NCI-H526 (cell line): ENCODE measurements around the gene PLEKHH1.

ENCODE experiments used
- DNase-seq, 2 experiments: peaks; one replicate each; lab custom pipeline; 2025; lab: John Stamatoyannopoulos, UW

The PLEKHH1 gene

DNA sequence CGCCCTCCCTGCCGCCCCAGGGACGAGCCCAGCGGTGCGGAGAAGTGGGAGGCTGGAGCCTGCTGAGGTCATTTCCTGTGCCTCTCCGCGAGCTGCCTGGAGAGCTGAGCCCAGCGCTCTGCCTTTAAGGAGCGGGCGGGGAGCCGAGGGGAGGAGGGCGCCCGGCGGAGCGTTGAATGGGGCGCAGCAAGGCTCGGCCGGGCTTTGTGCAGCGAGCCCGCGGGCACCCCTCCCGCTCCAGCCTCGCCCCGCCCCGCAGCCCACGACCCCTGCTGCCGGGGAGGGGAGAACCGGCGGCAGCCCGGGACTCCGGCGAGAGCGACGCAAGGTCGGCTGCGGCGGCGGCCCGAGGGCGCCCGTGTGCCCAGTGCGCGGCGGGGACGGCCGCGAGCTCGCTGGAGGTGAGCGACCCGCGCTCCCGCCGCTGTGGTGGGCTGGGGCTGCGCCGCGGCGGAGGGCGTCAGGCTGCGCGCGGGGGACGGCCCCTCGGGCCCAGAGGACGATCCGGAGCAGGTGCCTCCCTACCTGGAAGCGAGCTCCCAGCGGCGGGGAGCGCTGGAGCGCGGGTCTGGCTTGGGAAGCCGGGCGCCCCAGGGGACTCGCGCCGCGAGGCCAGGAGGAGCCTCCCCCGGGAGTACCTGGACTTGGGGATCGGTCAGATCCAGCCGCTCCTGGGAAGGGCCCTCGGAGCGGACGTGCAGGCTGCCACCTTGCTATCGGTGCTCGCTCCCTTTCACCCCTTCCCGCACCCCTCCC is at the start of gene PLEKHH1:
TSS of gene PLEKHH1 (plus strand) at position 293 of the 756 bp plus-strand sequence. CDS start 8,578 bp downstream, outside the sequence.
- DNase-seq = peak; percentile 52 to 87

- no peak for DNase-seq
Measured at GRCh38 chr14:67483579-67484285, 49.4 kb upstream of the PLEKHH1 start.

GRCh38 chr14:67485501-67486095 is 47.5 kb upstream of the PLEKHH1 start:
- DNase-seq = no peak

- DNase-seq = no peak
Measured at GRCh38 chr14:67486890-67487289, 46.2 kb upstream of the PLEKHH1 start.

DNA sequence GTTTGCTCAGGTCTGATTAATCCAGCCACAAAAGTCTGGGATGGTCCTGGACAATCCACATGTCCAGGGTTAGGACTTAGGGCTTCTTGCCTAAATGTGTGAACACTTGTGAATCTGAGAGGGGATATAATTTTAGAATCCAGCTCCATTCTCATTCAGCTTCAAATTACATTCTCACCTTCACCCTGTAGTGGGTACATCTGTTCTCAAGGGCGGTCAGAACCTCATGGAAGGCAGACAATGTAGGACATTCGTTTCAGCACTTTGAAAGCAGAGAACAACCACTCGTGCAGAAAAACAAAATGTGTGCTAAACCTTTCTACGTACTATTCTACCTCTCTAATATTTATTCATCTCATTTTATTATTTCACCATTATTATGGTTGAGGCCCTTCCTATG is 45.8 kb upstream of the PLEKHH1 start:
- DNase-seq = no peak

DNA sequence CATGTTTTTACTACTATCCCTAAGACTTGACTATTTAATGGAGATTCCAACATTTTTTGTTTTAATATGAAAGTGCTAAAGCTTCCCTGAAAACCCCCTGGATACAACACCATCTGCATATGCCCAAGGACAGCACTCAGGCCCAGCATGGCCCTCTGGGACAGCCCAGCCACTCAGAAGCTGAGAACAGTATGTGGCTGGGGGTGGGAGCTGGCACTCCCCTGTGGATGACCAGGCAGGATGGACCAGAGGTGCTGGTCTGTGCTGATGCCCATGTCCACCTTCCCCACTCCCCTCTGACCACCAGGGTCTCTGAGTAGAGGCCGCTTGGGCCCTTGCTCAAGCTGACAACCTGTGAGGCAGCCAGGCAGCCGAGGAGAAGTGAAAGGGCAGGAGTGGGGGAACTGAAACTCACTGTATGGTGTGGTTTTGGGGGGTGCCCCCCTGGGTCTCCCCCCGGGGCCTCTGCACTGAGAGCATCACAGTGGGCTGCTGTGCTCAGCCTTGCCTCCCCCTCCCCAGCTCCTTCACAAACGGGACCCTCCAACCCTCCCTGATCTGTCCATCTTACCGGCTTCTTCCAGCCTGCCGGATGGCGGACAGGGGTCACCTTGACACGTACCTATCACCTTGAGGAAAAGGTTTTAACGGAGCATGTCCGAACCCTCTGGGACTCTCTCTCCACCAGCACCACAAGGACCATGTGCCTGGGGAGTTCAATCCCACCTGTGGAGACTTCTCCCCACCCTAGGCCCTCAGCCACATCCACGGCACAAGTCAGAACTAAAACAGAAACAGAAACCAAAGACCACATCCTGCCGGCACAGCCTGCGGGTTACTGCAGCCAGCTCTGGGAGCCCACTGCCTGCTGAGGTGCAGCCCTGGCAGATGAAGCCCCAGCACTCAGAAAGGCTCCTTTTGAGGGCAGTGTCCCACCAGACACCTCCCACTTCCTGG is 44.9 kb upstream of the PLEKHH1 start, which contains the start of gene TMEM229B:
TSS of gene TMEM229B (minus strand) at position 785 of the 957 bp plus-strand sequence. CDS start 14,798 bp downstream, outside the sequence.
- DNase-seq = no peak

DNA sequence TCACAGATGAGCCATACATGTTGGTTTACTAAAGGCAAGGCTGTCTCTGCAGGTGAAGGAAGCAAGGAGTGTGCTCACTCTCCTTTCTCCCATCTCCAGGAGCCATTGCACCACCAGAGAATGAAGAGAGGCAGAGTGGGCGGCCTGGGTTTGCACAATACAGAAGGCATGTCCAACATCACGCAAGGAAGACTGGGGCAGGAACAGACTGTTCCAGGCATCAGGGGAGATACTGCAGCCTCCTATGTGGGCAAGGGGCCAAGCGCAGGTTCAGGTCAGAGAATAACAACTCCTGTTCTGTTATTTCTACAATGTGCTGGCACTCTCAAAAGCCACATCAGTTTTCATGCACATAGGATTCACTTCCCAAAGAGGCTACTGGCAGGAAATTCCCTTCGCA is 42.9 kb upstream of the PLEKHH1 start:
- DNase-seq = no peak

DNA sequence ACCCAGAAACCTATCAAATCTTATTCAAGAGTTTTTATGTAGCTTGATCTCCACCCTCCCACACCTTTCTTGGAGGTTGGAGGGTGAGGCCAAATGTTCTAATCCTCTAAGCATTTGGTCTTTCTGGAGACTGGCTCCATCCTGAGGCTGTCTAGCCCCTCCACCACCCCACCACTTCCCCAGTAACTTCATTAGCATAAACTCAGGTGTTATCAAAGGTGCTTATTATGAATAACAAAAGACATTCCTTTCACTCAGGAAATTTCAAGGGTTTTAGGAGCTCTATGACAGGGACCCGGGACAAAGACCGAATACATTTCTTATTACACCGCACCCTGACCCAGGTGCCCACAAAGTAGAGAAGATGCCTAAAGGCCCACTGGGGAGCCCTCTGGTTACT is 41.8 kb upstream of the PLEKHH1 start:
- DNase-seq = no peak

DNA sequence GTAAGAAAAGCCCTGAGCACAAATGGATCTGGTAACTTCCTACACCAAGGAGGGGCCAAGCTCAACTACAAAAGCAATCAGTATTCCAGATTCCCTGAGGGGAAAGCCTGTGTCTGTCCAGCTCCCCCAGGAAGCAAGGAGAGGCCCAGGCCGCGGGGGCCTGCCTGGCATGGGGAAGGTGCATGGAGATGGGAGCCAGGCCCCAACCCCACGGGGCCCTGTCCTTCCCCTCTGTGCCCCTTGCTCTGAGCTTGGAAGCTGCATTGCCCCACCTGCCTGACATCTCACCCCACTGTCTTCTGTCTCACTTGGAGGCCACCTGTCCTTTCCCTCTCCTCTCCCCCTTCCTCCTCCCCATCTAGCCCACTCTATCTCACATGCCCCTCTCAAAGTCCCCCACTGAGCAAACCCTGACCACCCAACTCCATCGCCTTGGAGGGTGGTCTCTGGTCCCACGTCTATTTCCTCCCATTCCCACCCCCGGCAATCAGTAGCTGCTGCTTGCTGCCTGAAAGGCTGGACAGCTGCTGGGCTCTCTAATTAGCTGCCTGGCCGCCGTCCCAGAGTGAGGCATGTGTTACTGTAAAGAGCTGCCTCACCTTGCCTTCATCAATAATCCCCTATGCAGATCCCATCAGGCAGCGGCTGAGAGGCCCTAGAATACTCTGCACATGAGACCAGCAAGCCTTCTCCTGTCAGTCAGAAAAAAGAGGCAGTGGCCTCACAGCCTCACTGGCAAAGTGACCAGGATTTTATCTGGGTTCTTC is 41.2 kb upstream of the PLEKHH1 start:
- no peak for DNase-seq

DNA sequence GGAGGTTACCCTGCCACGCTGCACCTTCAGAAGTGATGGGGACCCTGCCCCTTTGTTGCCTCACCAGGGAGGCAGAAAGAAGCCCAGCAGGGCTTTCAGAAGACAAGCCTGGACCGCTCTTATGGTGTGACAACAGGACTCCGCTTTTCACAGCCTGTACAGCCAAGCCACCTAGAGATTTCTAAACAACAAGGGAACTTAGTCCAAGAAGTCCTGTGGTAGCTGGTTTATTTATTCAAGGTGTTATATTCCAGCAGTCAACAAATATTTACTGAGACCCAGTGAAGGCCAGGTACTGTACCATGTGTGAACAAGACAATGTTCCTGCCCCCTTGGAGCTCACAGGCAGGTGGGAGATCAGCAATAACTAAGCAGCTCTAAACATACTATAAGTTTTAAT is 40.6 kb upstream of the PLEKHH1 start:
- DNase-seq = no peak

DNA sequence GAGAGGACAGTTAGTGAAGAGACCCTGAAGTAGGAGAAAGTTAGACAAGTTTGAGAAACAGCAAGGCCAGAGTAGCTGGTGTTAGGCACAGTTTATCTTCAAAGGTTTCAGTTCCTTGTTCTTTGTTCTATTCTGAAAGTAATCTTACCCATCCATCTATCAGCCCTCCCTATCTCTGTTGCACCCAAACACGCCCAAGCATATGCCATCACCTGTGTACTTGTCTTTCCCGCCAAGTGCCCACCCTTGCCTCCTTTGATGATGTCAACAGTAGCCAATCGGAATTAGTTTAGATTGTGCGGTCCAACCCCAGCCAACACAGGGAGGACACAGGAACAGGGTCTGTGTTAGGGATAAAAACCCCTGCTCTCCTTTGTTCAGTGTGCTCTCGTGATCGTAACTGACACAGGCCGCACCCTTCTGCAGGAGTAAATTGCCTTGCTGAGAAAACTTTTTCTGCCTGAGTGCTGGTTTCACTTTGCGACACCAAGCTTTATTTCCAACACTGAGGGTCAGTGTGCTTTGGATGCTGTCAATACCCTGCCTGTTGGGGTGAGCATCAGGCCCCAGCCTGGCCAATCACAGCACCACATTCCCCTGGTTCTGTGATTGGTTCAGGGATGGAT is 39.9 kb upstream of the PLEKHH1 start:
- DNase-seq = no peak

GRCh38 chr14:67495827-67496226 is 37.3 kb upstream of the PLEKHH1 start:
- DNase-seq = no peak

- no peak for DNase-seq
Measured at GRCh38 chr14:67497216-67497615, 35.9 kb upstream of the PLEKHH1 start.

GRCh38 chr14:67497716-67498115 is 35.4 kb upstream of the PLEKHH1 start:
- no peak for DNase-seq

DNA sequence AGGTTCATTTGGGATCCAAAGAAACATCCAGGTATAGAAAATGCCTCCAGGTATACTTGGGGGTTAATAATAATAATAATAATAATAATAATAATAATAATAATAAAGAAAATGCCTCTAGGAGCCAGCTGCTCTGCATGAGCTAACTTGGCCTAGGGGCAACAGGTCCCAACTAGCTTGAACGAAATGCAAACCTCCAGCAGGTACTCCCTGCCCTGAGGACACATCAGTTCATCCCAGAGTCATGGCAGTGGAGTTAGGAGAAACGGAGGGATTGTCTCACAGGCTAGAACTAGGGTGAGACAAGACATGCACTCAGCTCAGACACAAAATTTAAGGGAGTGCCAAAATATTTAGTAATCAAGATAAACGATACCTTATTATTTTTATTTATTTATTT is 32.1 kb upstream of the PLEKHH1 start:
- DNase-seq = no peak

DNA sequence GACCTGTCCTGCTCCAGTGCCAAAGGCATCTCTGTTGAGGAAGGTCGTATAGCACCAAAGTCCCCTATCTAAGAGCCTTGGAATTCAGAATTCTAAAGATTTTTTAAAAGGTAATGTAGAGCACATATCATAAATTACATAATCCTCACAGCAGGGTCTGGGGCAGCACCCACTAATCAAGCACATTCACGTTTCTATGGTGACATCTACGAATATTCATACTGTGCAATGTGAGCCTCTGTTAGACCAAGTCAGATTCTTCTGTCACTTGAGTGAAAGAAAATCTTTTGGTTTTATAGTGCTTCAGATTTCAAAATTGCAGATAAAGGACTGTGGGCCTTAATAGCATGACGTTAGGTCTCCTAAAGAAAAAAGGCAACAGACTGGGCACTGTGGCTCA is 31.4 kb upstream of the PLEKHH1 start:
- no peak for DNase-seq

GRCh38 chr14:67502867-67503266 is 30.2 kb upstream of the PLEKHH1 start:
- peak; percentile 48 to 59 for DNase-seq

DNA sequence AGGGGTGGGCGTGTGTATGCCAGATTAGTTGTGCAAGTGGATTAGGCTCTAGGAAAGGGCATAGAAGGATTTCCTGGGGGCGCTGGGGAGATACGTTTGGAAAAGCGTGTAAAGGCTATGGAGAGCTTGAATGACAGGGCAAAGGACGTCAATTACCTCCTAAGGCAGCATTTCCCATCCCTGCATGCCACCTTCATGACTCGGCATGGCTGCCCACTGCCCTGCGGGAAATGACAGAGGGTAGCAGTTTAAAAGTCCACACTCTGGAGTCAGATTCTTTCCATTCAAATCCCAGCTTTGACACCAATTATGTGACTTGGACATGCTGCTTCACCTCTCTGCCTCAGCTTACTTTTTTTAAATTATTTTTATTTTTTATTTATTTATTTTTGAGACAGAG is 29.8 kb upstream of the PLEKHH1 start:
- DNase-seq = no peak

DNA sequence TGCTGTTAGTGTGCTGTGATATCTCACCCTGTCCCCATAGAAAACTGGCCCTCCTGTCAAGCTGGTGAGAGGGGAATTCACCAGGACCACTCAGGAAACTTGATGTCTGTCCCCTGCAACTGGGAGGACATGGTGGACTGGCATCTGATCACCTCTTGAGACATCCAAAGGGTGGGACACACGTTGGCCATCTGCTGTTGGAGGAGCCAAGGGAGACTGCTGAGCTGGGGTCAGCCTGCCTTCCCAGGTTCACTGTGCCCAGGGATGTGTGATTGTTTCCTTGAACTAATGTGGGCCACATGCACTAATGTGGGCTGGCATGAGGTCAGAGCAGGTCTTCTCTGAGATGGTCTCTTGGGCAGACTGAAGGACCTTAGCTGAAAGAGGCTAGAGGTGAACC is 27.8 kb upstream of the PLEKHH1 start:
- DNase-seq = no peak

GRCh38 chr14:67508956-67509355 is 24.1 kb upstream of the PLEKHH1 start:
- no peak for DNase-seq

GRCh38 chr14:67510121-67510520 is 23.0 kb upstream of the PLEKHH1 start:
- no peak for DNase-seq
